ENCODE measurements around the gene CKAP2.
"Not testable (repeated sequence)": the region's sequence is repeated elsewhere in the genome, so short reads cannot be mapped to it uniquely, and the experiment has no call there.

Gene CKAP2

DNA sequence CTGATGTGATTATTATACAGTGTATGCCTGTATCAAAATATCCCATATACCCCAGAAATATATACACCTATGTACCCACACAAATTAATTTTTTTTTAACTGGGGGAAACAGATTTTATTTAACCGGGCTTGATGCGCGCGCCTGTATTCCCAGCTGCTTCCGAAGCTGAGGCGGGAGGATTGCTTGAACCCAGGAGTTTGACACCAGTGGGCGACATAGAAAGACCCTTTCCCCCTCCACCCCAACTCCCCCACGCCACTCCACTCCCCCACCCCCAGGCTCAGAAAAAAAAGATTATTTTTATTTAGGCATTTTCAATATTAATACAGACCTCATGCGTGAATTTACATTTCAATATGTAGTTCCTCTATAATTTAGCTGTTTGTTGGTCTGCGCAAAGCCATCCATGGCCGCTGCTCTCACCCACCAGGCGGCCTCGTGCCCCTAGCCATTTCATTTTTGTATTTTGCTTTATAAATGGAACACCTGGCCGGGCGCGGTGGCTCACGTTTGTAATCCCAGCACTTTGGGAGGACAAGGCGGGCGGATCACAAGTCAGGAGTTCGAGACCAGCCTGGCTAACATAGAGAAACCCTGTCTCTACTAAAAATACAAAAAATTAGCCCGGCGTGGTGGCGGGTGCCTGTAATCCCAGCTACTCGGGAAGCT, 4.0 kb upstream of the CKAP2 start:
- DNase-seq (ENCODE audit: low read depth, low spot score): no peak

- no peak for DNase-seq (ENCODE audit: low read depth, low spot score)
Measured at GRCh38 chr13:52452470-52452869, 2.8 kb upstream of the CKAP2 start.

- DNase-seq (ENCODE audit: low read depth, low spot score): peak; percentile 35
Measured at GRCh38 chr13:52454459-52454819, 839 bp upstream of the CKAP2 start.

GRCh38 chr13:52455677-52456041, 381 bp downstream of the CKAP2 start:
- peak; percentile 90 for DNase-seq (ENCODE audit: low read depth, low spot score)

GRCh38 chr13:52459668-52460067, 4.4 kb downstream of the CKAP2 start:
- DNase-seq (ENCODE audit: low read depth, low spot score): no peak

GRCh38 chr13:52461265-52461664, 6.0 kb downstream of the CKAP2 start:
- DNase-seq (ENCODE audit: low read depth, low spot score): no peak

DNA sequence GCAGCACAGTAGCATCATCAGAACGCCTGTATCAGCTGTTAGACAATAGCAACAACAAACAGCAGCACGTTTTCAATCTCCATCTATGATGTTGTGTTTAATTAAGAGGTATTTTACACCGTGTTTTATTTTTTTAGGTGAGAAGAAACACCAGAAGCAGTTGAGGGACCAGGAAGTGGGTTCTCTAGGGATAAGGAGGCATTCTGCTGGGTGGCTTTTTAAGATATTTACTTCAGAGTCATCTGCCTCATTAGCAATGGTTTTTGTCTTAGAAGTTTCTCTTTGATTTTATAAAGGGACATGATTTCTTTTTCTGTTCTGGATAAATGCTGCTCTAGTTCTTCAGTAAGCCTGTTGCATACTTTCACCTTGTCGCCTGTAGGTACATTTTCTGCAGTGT, 8.2 kb downstream of the CKAP2 start:
- DNase-seq (ENCODE audit: low read depth, low spot score): no peak

GRCh38 chr13:52468487-52468886, 13.2 kb downstream of the CKAP2 start:
- not testable (repeated sequence) for DNase-seq (ENCODE audit: low read depth, low spot score)

DNA sequence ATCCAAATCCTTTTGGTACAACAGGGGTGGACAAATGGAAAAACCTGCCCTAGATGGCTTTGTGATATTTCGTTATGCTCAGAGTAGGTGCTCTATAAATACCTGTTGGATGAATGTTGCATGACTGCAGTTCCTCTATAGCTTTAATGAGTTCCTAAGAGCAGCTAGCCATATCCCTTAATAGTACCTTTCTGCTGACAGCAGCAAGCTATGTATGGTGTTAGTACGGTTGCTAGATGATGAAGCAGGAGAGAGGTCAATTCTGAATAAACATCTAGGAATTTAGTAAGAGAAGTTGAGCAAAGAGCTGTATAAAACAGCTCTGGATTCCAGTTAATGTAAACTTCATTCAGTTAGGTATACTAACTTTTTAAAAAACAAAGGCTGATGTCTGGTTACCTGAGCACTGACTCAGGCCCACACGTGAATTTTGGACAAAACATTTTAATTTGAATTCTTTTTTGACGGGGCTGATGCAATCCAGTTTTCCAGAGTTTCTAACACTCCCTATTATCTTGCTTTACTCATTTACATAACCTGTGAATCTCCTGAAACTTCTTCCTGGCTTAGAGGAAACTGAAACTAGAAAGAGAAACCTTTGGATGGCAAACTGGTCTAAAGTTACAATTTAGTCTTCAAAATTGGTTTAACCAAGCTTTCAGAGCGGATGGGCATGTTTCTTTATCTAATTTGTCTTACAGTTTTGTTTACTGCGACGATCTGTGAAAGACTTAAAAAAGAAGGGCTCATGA, 25.6 kb downstream of the CKAP2 start:
- not testable (repeated sequence) for DNase-seq (ENCODE audit: low read depth, low spot score)

- DNase-seq (ENCODE audit: low read depth, low spot score): not testable (repeated sequence)
Measured at GRCh38 chr13:52487078-52487477, 31.8 kb downstream of the CKAP2 start.

GRCh38 chr13:52488763-52489162, 33.5 kb downstream of the CKAP2 start:
- DNase-seq (ENCODE audit: low read depth, low spot score): not testable (repeated sequence)

GRCh38 chr13:52491015-52491414, 35.7 kb downstream of the CKAP2 start:
- DNase-seq (ENCODE audit: low read depth, low spot score): not testable (repeated sequence)

- DNase-seq (ENCODE audit: low read depth, low spot score): not testable (repeated sequence)
Measured at GRCh38 chr13:52494241-52494640, 39.0 kb downstream of the CKAP2 start.

DNA sequence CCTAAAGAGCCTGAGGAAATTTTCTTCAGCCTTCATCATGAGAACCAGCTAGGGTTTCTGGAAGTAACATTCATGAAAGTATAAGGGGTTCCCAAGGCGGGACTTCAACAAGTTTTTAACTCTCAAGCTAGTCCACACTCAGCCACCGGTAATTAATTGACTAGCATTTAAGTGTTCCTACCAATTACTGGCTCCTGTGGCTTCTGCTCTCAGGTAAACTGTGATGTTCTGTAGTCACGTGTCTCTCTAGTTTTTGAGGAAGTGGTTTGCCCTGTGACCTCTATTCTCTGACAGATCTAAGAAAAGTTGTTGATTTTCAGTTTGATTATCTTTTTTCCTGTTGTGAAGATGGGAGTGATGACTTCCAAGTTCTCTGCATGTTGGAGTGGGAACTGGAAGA, 42.7 kb downstream of the CKAP2 start:
- DNase-seq (ENCODE audit: low read depth, low spot score): not testable (repeated sequence)

DNA sequence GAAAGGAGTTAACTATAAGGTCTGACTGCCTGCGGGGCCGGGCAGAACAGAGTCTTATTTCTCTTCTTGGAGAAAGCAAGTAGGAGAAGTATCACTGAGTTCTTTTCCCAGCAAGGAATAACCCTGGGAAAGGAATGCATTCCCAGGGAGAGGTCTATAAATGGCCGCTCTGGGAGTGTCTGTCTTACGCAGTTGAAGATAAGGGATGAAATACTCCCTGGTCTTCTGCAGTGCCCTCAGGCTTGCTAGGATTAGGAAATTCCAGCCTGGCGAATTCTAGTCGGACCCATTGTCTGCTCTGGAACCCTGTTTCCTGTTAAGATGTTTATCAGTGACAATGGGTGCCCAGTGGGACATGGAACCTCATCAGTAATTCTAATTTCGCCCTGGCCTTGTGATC, 47.0 kb downstream of the CKAP2 start:
- peak; percentile 25 for DNase-seq (ENCODE audit: low read depth, low spot score)

DNA sequence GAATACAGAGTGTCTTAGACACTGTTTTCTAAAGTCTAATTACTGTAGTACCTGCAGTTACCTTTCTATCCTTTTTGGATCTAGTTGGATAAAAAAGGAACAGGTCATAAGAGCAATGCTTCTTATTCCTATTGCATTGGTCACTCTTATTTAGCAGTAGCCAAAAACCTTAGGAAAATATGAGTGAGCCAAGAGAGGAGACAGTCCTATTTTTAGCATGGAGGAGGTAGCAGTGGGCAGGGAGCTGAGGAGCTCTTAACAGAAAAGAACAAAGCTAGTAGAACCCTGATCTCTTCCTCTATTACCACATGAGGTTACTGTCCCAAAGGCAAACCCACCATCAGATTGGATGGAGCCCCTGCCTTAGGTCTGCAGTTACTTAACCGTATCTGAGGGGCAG, 50.6 kb downstream of the CKAP2 start:
- not testable (repeated sequence) for DNase-seq (ENCODE audit: low read depth, low spot score)

GRCh38 chr13:52509532-52509931, 54.3 kb downstream of the CKAP2 start:
- not testable (repeated sequence) for DNase-seq (ENCODE audit: low read depth, low spot score)

DNA sequence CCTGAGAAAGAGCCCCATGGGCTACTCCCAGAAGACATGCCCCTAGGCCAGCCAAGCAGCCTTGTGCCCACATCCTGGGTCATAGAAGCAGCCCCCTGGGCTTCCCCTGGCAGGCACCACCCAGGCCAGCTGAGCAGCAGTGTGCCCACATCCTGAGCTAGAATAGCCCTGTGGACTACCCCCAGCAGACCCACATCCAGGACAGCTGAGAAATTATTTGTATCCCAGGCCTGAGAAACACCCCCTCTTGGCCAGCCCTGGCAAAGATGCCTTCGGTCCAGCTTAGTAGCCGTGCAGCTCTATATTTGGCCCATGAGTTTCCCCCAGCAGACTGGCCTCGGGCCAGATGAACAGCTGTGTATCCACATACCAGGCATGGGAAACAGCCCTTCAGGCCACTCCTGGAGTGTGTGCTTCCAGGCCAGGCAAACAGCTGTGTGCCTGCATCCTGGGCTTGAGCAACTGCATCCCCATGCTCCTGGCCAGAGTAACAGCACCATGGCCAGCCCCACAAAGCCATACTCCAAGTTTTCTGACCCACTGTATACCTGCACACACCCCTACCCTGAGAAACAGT, 55.0 kb downstream of the CKAP2 start:
- DNase-seq (ENCODE audit: low read depth, low spot score): not testable (repeated sequence)

DNA sequence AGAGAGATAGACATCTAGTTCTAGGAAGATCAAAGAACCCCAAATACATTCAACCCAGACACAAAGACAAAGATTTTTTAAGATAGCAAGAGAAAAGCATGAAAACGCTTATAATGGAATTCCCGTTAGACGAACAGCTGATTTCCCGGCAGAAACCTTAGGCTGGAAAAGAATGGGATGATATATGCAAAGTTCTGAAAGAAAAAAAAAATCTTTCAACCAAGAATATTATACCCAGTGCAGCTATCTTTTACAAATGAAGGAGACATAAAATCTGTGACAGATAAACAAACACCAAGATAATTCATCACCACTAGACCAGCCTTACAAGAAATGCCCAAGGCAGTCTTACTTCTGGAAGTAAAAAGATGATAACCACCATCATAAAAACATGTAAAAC, 56.3 kb downstream of the CKAP2 start:
- DNase-seq (ENCODE audit: low read depth, low spot score): not testable (repeated sequence)

DNA sequence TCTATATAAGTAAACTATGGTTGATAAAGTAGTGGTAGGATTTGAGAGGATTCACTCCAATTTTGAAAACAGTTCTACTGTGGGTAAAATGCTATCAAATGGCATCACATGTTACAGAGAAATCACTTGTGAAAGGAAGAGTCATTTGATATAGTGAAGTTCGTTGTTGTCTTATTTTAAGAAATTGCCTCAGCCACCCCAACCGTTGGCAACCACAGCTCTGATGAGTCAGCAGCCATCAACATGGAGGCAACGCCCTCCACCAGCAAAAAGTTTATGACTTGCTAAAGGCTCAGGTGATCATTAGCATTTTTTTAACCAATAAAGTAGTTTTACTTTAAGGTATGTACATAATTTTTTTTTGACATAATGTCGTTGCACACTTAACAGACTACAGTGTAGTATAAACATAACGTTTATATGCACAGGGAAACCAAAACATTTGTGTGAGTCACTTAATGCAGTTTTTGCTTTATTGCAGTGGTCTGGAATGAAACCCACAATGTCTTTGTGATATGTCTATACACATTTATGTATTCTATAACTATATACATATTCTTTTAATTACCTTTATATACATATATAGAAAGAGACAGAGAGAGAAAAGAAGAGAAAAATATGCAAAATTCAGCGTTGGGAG, 58.8 kb downstream of the CKAP2 start:
- DNase-seq (ENCODE audit: low read depth, low spot score): not testable (repeated sequence)

- DNase-seq (ENCODE audit: low read depth, low spot score): not testable (repeated sequence)
Measured at GRCh38 chr13:52523323-52523722, 68.0 kb downstream of the CKAP2 start.
